Measurements from ENCODE around the gene DDX24. TPM values are rescaled to one million over a fixed set of nuclear protein-coding genes. Genes with fewer than 3 reads are reported as not detected.

DDX24 gene
- total RNA-seq, 1 donor from 2014 or later: 109 TPM

DNA sequence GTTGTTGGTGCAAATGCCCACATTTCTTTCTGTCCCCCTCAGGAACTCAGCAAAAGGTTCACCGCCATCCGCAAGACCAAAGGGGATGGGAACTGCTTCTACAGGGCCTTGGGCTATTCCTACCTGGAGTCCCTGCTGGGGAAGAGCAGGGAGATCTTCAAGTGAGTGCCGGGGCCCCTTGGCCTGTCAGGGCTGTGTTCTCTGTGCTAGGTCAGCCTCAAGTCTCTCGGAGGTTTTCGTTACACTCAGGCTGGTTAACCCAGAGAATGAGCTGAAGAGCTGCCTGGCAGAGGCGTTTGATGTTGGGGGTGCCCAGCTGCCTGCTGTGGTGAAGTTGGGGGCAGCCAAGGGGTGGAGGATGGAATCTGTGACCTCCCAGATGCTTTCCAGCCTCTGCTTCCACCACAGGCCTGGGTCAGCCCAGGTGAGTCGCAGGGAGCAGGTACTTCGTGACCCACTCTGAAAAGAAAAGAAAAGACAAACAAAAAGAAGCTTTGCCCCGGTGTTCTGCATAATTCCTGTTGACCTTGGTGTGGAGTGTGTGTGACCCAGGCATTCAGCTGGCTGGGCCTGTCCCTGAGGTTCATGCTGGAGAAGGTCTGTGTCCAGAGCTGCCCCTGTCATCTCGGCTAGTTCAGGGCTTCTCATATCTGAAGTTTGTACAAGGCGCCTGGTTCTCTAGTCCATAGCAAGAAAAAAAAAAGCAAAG, 41.9 kb downstream of the DDX24 start:
- Histone ChIP-seq H3K9me3 (no peaks in the 10 kb centered on the region), H3K36me3 (no peaks in the 10 kb centered on the region), H3K4me1 (peaks cover 17% of the 10 kb centered on the region), H3K4me3 (no peak overlapping the region), H3K27ac (no peak overlapping the region), H3K27me3 (no peaks in the 10 kb centered on the region)
- intact Hi-C loops (cut with DNase I): no loop called here
- DNase-seq (ENCODE audit: extremely low spot score in 2 of 2): no peak
- TF ChIP-seq POLR2A (IDR thresholded peaks at IDR 0.05) (no peak), CTCF (IDR thresholded peaks at IDR 0.05) (no peak)

DNA sequence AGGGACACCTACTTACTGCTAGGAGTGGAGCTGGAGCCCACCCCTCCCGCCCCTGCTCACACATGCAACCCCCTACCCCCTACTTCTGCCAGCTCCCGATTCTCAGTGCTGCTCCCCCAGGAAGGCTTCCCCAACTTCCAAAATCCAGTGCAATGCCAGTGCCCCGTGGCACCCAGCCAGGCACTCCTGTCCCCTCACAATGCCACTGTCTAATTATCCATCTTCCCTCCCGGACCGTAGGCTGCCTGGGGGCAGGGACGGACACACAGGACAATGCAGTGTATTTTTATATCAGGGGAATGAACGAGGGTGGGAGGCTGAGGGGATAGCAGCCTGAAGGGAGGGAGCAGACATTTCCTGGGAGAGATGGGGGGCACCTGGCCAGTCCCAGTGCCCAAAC, 42.5 kb downstream of the DDX24 start:
- Histone ChIP-seq H3K4me1 (peaks cover 15% of the 10 kb centered on the region), H3K36me3 (no peaks in the 10 kb centered on the region), H3K27me3 (no peaks in the 10 kb centered on the region), H3K4me3 (no peak overlapping the region), H3K9me3 (no peaks in the 10 kb centered on the region), H3K27ac (no peak overlapping the region)
- DNase-seq (ENCODE audit: extremely low spot score in 2 of 2): no peak
- TF ChIP-seq CTCF (IDR thresholded peaks at IDR 0.05): no peak
- TF ChIP-seq POLR2AphosphoS5 (IDR thresholded peaks at IDR 0.05; ENCODE audit: insufficient read depth in 1 of 2, low read depth in 1 of 2): no peak
- no peak for TF ChIP-seq POLR2A (IDR thresholded peaks at IDR 0.05)
- intact Hi-C loops (cut with DNase I): no loop called here

DNA sequence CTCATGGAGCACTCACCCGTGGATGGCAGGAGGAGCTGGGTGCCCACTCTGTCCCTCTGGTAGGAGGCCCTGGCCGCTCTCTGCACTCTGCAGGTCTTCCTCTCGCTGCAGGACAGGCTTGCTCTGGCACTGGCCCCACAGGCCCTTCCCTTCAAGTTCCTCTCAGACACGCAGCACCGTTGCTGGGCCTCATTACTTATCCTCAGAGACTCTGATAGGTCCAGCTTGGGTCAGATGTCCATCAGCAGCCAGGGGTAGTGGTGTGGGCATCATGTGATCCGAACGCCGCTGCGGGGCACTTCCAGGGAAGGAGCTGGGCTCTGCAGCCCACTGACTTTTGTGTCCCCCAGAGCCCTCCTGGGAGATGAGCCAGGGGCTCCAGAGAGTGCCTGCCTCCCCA, 43.0 kb downstream of the DDX24 start:
- no peak for TF ChIP-seq POLR2AphosphoS5 (IDR thresholded peaks at IDR 0.05; ENCODE audit: insufficient read depth in 1 of 2, low read depth in 1 of 2)
- no peak for TF ChIP-seq CTCF (IDR thresholded peaks at IDR 0.05)
- no peak for TF ChIP-seq POLR2A (IDR thresholded peaks at IDR 0.05)
- H3K27ac ChIP-seq: no peak overlapping the region
- no peak for DNase-seq (ENCODE audit: extremely low spot score in 2 of 2)
- no peaks in the 10 kb centered on the region for H3K27me3 ChIP-seq
- intact Hi-C loops (cut with DNase I): no loop called here
- H3K36me3 ChIP-seq: no peaks in the 10 kb centered on the region
- no peak overlapping the region for H3K4me3 ChIP-seq
- H3K9me3 ChIP-seq: no peaks in the 10 kb centered on the region
- H3K4me1 ChIP-seq: peaks cover 9% of the 10 kb centered on the region

DNA sequence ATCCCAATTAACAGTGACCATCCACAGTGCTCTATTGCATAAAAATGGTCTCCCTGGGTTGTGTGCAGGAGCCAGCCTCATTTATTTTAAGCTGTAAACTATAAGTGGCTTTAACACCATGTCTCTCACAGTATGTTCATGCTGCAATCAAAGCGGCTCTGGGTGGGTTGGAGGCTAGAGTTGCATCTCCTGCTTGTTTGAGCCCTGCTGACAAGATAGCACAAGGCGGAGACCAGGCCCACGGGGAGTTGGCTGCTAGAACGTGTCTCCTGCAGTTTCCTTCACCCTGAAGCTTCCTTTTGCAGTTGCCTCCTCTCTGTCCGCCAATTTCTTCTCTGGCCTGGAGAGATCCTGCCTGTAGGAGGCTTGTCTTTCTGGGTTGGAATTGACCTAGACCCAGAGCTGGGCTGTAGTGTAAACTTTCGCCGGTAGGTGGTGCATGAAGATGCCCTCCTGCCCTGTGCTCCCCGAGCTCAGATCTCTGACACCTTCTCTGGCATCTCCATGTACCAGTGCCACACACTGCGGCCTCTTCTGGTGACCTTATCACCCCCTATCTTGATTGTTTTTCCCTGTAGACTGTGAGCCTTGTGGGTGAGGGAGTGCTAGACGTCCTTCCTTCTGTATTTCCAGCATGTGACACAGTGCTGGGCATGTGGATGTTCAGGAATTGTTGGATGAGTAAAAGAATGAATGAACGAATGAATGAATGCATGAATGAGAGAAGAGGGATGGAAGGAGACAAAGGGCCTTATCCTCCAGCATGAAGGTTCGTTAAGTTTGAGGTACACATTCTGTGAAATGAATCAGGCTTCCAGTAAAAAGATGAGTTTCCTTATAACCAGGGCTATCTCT, 44.5 kb downstream of the DDX24 start:
- Histone ChIP-seq H3K36me3 (no peaks in the 10 kb centered on the region), H3K4me3 (no peak overlapping the region), H3K9me3 (no peaks in the 10 kb centered on the region), H3K27ac (no peak overlapping the region), H3K27me3 (no peaks in the 10 kb centered on the region), H3K4me1 (no peaks in the 10 kb centered on the region)
- TF ChIP-seq CTCF (IDR thresholded peaks at IDR 0.05) (peak; percentile 67 to 81 (median 74)), POLR2AphosphoS5 (IDR thresholded peaks at IDR 0.05; ENCODE audit: insufficient read depth in 1 of 2, low read depth in 1 of 2) (no peak)
- DNase-seq (ENCODE audit: extremely low spot score in 2 of 2): no peak
- intact Hi-C loops (cut with DNase I): no loop called here

DNA sequence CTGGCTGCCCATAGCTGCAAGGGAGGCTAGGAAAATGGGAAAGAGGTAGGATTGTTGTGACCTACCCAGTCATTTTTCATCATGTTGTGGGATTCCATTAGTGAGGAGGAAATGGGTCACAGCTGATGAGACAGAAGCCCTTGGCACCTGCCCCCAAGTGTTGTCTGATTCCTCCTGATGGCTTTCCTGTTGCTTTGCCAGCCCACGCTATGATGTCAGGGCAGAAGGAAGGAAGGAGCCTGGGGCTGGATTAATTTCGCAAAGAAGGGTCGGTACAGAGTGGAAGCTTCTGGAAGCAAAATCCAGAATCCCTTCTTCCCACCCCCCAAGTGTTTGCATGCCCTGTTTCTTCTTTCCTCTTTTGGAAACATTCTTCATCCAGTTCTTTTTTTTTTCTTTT, 46.1 kb downstream of the DDX24 start:
- Histone ChIP-seq H3K4me3 (no peak overlapping the region), H3K36me3 (no peaks in the 10 kb centered on the region), H3K9me3 (no peaks in the 10 kb centered on the region), H3K27me3 (no peaks in the 10 kb centered on the region), H3K27ac (no peak overlapping the region), H3K4me1 (no peaks in the 10 kb centered on the region)
- TF ChIP-seq POLR2A (IDR thresholded peaks at IDR 0.05) (no peak), POLR2AphosphoS5 (IDR thresholded peaks at IDR 0.05; ENCODE audit: insufficient read depth in 1 of 2, low read depth in 1 of 2) (no peak), CTCF (IDR thresholded peaks at IDR 0.05) (no peak)
- DNase-seq (ENCODE audit: extremely low spot score in 2 of 2): no peak
- intact Hi-C loops (cut with DNase I): no loop called here

Data from vagina (tissue), 2 donors.